ENCODE data around the gene ABHD1.

Gene ABHD1

GRCh38 chr2:27123302-27124150 is at the start of gene ABHD1:
Gene ABHD1 (plus strand): TSS chr2:27123815. CDS start chr2:27123949, 134 bp downstream.
- TF ChIP-seq CTCF (IDR thresholded peaks at IDR 0.05) = no peak

DNA sequence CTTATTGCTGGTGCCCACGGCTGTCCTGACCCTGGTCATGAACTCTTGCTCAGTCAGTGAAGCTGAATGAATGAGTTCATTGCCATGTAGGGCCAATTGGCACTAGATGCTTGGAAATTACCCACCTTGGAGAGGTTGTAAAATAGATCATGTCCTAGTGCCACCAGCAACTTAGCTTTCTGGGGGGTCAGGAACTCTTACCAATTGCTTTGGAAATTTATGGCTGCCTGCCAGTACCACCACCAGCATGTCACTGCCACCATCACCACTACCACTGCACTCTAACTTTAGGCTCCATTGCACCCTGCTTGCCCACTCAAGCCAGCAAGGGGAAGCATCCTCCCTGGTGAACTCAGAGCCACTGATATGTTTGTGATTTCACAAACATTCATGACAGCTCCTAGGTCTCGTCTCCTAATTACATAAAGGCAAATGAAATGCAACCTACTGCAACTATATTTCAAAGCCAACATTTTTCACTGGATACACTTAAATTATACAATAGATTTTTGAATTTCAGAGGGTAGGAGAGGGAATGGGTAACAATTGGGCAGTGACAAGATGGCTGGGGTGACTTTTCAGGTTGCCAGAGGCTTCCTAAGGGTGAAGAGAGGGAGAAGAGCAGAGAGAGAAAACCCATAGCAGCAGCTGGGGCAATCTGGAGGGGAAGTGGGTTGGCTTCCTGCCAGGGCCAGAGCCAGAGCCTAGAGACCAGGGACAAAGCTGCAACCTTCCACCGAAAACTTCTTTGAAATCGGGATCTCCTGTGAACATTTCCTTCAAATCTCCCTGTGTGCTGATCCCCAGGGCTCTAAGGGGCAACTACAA is 48.7 kb upstream of the ABHD1 start:
- TF ChIP-seq CTCF (IDR thresholded peaks at IDR 0.05) = no peak

DNA sequence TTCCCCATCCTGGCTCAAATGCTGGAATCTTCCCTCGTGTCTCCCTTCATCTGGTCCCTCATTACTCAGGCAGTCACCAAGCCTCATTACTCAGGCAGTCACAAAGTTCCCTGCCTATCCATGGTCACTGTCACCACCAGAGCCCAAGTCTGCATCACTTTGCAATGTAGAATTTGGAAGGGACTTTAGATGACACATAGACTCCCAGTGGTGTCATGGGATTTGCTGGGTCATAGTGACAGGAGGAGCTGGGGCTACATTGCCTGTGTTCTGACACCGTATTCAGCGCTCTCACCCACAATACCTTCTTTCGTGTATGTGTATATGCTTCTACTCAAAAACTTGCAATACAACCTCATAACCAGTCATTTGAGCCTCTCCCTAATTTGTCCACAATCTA is 47.3 kb upstream of the ABHD1 start:
- TF ChIP-seq CTCF (IDR thresholded peaks at IDR 0.05) = no peak

- TF ChIP-seq CTCF (IDR thresholded peaks at IDR 0.05) = no peak
These were observed 46.4 kb upstream of the ABHD1 start for GRCh38 chr2:27077231-27077630.

DNA sequence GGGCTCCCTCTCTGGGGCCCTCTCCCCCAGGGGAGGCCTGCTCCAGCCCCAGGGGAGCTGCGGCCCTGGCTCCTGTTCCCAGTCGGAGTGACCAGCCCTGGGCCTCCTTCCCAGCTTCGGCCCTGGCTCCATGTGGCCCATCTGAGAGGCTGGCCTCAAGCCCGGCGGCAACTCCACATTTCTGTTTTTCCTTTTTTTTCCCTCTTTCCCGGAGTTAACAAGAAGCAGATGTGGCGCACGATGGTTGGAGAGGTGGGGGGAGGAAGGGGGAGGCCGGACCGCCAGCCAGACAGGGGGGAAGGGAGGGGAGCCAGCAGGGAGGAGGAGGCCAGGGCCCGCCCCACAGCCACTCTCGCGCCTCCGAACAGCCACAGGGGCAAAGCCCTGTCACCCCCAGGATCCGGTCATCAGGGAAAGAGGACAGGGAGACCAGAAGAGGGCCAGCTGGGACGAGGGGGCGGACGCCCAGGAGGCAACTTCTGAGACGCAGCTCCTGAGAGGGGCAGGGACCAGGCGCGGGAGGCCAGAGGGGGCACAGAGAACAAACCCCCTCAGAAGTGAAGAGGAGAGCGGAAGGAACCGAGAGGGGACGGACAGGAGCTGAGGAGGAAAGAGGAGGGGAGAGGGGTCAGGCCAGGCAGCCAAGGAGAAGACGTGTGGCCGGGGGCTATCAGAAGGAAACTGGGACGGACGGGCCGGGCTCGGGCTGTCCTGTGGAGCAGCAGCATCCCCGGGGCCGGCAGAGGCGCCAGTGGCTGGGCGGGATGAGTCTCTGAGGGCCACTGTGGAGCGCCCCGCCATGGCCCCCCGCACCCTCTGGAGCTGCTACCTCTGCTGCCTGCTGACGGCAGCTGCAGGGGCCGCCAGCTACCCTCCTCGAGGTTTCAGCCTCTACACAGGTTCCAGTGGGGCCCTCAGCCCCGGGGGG is 45.1 kb upstream of the ABHD1 start, which contains the start of gene EMILIN1:
Gene EMILIN1 (plus strand): TSS at position 349 of the 928 bp plus-strand sequence. CDS start 451 bp downstream, at position 800.
- no peak for TF ChIP-seq CTCF (IDR thresholded peaks at IDR 0.05)

- TF ChIP-seq CTCF (IDR thresholded peaks at IDR 0.05) = no peak
These were observed 44.1 kb upstream of the ABHD1 start for GRCh38 chr2:27079233-27080139.

Measured in LNCAP (cell line).